Loucy (cell line): ENCODE data around the gene AIF1.
A peak's percentile ranks its signal among the peaks of the same experiment; 100 is the strongest.

Experiments used
- CTCF ChIP-seq: fragments of 200-600 bp; sonication (generic); conservative IDR thresholded peaks from 2 replicates; pipeline ENCODE4 v1.5.1; 2014; ENCODE audit warnings: mild to moderate bottlenecking, antibody characterized with exemption, low read length
- EZH2phosphoT487 ChIP-seq: fragments of 200-600 bp; IDR thresholded peaks from 2 replicates; pipeline ENCODE4 v1.6.1; 2018; ENCODE audit warnings: antibody characterized with exemption, mild to moderate bottlenecking, moderate library complexity, borderline replicate concordance

GRCh38 chr6:31585491-31585890 is 29.5 kb upstream of the AIF1 start:
- no peak for TF ChIP-seq EZH2phosphoT487
- TF ChIP-seq CTCF = peak; percentile 73
